NB4 (cell line): Measurements from ENCODE around the gene BACE1.

Source experiments
- CTCF ChIP-seq: IDR thresholded peaks from one replicate; pipeline ENCODE4 v1.5.1; 2012; ENCODE audit warnings: low read depth, low read length
- MAX ChIP-seq: IDR thresholded peaks from 2 replicates; pipeline ENCODE4 v1.6.1; 2011; ENCODE audit warnings: low read depth, low read length
- MYC ChIP-seq: IDR thresholded peaks from 2 replicates; pipeline ENCODE4 v1.6.1; 2011; ENCODE audit warnings: low read depth, low read length
- POLR2A ChIP-seq: IDR thresholded peaks from 2 replicates; pipeline ENCODE4 v1.6.1; 2011; ENCODE audit warnings: mild to moderate bottlenecking; ENCODE audit not compliant: insufficient read length; ENCODE audit errors: extremely low read depth

GRCh38 chr11:117333917-117334316 lies 17.9 kb upstream of the BACE1 start:
- TF ChIP-seq CTCF (no peak), POLR2A (no peak), MYC (no peak), MAX (no peak)
